OCI-LY3 (cell line): ENCODE measurements around the gene DRC1.

ENCODE experiments used
- H2AFZ ChIP-seq: fragments of 200-600, 300-600 bp; shearing (Covaris generic); 2 replicates; pipeline ENCODE4 v1.6.0; 2014; ENCODE audit warnings: antibody characterized with exemption, low read depth, low read length
- H3K27ac ChIP-seq: fragments of 200-600, 300-600 bp; sonication (generic); 2 replicates; pipeline ENCODE4 v1.5.1; 2014; ENCODE audit warnings: mild to moderate bottlenecking, low read length, moderate library complexity, mixed read lengths
- H3K27me3 ChIP-seq: fragments of 200-600, 300-600 bp; sonication (generic); 2 replicates; pipeline ENCODE4 v1.6.1; 2014; ENCODE audit warnings: low read depth, low read length, mixed read lengths
- H3K36me3 ChIP-seq: fragments of 200-600, 300-600 bp; sonication (generic); replicated peaks from 2 replicates; pipeline ENCODE3; 2014; ENCODE audit warnings: low read depth, low read length, mixed read lengths
- H3K4me1 ChIP-seq: fragments of 300-600, 200-600 bp; sonication (generic); 2 replicates; pipeline ENCODE4 v1.6.1; 2014; ENCODE audit warnings: low read length, mixed read lengths
- H3K4me2 ChIP-seq: fragments of 200-600, 300-600 bp; sonication (generic); 2 replicates; pipeline ENCODE4 v1.6.1; 2014; ENCODE audit warnings: low read length, mixed read lengths
- H3K4me3 ChIP-seq: fragments of 300-600, 200-600 bp; sonication (generic); 2 replicates; pipeline ENCODE4 v1.5.1; 2014; ENCODE audit warnings: antibody characterized with exemption, mild to moderate bottlenecking, low read length, moderate library complexity
- H3K79me2 ChIP-seq: fragments of 300-600, 200-600 bp; shearing (Covaris generic); 2 replicates; pipeline ENCODE4 v1.6.1; 2014; ENCODE audit warnings: mild to moderate bottlenecking, low read length, mixed read lengths
- H3K9ac ChIP-seq: fragments of 300-600, 200-600 bp; shearing (Covaris generic); 2 replicates; pipeline ENCODE4 v1.6.0; 2014; ENCODE audit warnings: mild to moderate bottlenecking, low read length, moderate library complexity
- H3K9me3 ChIP-seq: fragments of 200-600, 300-600 bp; shearing (Covaris generic); 2 replicates; pipeline ENCODE4 v1.6.1; 2014; ENCODE audit warnings: low read length, mixed read lengths; ENCODE audit not compliant: insufficient read depth
- H4K20me1 ChIP-seq: fragments of 200-600, 300-600 bp; sonication (generic); 2 replicates; pipeline ENCODE4 v1.6.1; 2016; ENCODE audit warnings: low read length, mixed read lengths; ENCODE audit not compliant: insufficient read depth
- EZH2phosphoT487 ChIP-seq: fragments of 200-600 bp; shearing (Covaris generic); IDR thresholded peaks from 2 replicates; pipeline ENCODE4 v1.6.1; 2018; ENCODE audit warnings: antibody characterized with exemption, mixed run types, low read depth
- TF ChIP-seq, protein P1 (sequence below): fragments of 200-600, 300-600 bp; sonication (generic); IDR thresholded peaks from 2 replicates; pipeline ENCODE4 v1.5.1; 2014; ENCODE audit warnings: antibody characterized with exemption, low read length, low read depth

Gene DRC1

DNA sequence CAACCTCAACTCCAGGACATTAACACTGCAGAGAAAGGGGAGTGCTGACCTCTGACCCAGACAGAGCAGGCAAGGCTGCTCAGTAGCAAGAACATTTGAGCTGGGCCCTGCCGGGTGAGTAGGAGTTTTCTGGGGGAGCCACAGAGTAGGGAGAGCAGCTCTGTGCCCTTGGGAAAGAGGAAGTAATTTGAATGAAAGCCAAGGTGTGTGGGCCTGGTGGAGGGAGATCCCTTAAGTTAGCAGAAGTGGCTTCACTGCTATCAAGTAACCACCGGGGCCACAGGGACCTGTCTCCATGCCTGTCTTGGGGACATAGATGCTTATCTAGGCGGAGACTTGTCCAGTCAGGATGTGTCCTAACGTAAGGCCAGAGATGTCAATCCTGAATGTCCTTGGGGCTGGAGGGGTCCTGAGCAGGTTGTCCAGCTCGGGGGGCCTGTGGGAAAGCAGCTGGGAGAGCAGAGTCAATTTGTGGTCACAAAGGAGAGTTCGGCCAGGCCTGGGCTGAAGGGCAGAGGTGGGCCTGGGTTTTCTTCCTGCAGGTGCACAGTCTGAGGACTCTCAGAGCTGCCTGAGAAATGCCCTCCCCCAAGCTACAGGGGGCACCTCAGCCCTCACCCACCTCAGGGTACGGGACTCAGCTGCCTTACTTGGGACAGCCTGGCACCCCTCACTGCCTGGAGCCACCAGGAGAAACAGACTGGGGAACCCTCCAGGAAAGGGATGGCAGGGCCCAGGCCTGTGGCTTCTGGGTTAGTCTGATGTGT is 91.2 kb downstream of the DRC1 start:
- H3K9me3 ChIP-seq: no peaks in the 10 kb centered on the region
- H3K36me3 ChIP-seq: no peaks in the 10 kb centered on the region
- no peaks in the 10 kb centered on the region for H3K79me2 ChIP-seq
- no peaks in the 10 kb centered on the region for H4K20me1 ChIP-seq
- H3K27ac ChIP-seq: no peak overlapping the region
- H3K4me2 ChIP-seq: no peak overlapping the region
- no peak overlapping the region for H3K9ac ChIP-seq
- no peak overlapping the region for H3K4me3 ChIP-seq
- H2AFZ ChIP-seq: no peak overlapping the region
- TF ChIP-seq EZH2phosphoT487: no peak
- TF ChIP-seq, protein P1, sequence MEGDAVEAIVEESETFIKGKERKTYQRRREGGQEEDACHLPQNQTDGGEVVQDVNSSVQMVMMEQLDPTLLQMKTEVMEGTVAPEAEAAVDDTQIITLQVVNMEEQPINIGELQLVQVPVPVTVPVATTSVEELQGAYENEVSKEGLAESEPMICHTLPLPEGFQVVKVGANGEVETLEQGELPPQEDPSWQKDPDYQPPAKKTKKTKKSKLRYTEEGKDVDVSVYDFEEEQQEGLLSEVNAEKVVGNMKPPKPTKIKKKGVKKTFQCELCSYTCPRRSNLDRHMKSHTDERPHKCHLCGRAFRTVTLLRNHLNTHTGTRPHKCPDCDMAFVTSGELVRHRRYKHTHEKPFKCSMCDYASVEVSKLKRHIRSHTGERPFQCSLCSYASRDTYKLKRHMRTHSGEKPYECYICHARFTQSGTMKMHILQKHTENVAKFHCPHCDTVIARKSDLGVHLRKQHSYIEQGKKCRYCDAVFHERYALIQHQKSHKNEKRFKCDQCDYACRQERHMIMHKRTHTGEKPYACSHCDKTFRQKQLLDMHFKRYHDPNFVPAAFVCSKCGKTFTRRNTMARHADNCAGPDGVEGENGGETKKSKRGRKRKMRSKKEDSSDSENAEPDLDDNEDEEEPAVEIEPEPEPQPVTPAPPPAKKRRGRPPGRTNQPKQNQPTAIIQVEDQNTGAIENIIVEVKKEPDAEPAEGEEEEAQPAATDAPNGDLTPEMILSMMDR: no peak
- H3K4me1 ChIP-seq: no peaks in the 10 kb centered on the region
- peaks cover 8% of the 10 kb centered on the region for H3K27me3 ChIP-seq

DNA sequence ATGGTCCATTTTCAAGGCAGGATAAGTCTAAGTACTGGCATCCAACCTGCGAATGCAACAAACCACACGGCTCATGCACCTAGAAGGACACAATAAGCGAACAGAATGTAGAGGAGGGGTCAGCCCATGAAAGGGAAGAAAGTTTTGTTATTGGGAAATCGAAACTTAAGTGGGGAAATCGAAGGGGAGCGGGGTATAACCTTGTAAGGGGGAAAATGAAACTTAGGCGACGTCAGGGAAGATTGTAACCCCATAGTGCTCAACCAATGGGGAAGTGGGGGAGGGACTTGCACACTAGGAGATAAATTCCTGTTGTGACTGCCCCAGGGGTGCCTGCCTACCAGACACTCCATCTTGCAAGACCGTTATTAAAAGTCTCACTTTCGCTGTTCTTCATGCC is 91.8 kb downstream of the DRC1 start:
- Histone ChIP-seq H3K9me3 (no peaks in the 10 kb centered on the region), H3K4me3 (no peak overlapping the region), H3K79me2 (no peaks in the 10 kb centered on the region), H4K20me1 (no peaks in the 10 kb centered on the region), H2AFZ (no peak overlapping the region), H3K27ac (no peak overlapping the region), H3K4me2 (no peak overlapping the region), H3K36me3 (no peaks in the 10 kb centered on the region), H3K4me1 (no peaks in the 10 kb centered on the region), H3K27me3 (peaks cover 14% of the 10 kb centered on the region), H3K9ac (no peak overlapping the region)
- TF ChIP-seq, protein P1: no peak
- TF ChIP-seq EZH2phosphoT487: no peak

DNA sequence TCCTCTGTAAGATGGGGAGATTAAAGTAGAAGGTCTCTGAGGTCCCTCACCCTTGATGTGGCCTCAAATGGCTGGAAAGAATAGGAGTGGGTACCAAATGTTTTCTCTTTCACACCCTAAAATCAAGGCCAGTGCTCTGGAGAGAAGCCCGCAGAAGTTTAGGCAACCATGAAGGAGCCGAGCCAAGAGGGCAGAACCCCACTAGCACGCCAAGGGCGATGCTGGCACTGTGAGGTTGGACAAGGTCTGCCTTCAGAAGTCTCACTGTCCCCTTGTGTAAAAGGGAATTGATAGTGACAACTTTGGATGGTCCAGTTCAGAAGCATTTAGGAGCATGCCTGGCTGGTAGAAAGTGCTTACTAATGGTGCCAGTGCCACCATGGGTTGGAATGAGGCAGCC is 92.5 kb downstream of the DRC1 start:
- Histone ChIP-seq H2AFZ (no peak overlapping the region), H3K27me3 (peaks cover 16% of the 10 kb centered on the region), H3K36me3 (no peaks in the 10 kb centered on the region), H3K4me1 (no peaks in the 10 kb centered on the region), H3K9ac (no peak overlapping the region), H3K79me2 (no peaks in the 10 kb centered on the region), H3K4me3 (no peak overlapping the region), H4K20me1 (no peaks in the 10 kb centered on the region), H3K4me2 (no peak overlapping the region), H3K27ac (no peak overlapping the region), H3K9me3 (no peaks in the 10 kb centered on the region)
- no peak for TF ChIP-seq EZH2phosphoT487
- TF ChIP-seq, protein P1: no peak

DNA sequence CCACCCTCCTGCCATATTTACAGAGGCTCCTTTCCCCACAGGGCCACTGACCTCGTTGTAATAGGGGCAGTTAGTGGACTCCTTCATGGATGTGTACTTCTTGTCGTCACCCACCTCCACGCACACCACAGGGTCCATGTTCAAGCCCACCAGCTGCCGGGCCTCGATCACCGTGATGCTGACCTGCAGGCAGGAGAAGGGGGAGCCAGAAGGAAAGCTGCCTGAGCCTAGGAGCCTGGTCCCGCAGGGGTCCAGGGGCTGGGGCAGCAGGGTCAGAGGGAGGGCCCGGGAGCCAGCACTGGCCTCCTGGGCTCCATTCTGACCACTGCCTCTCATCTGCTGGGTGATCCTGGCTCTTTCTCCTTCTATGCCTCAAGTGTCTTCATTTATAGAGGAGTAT is 93.2 kb downstream of the DRC1 start:
- Histone ChIP-seq H3K79me2 (no peaks in the 10 kb centered on the region), H3K4me3 (no peak overlapping the region), H3K36me3 (no peaks in the 10 kb centered on the region), H3K27me3 (peaks cover 18% of the 10 kb centered on the region), H3K4me2 (no peak overlapping the region), H3K9me3 (no peaks in the 10 kb centered on the region), H3K9ac (no peak overlapping the region), H2AFZ (no peak overlapping the region), H4K20me1 (no peaks in the 10 kb centered on the region), H3K4me1 (no peaks in the 10 kb centered on the region), H3K27ac (no peak overlapping the region)
- no peak for TF ChIP-seq EZH2phosphoT487
- TF ChIP-seq, protein P1: no peak
